Activated effector memory CD4-positive, alpha-beta T cell treated with anti-CD3 and anti-CD28 coated beads, Interleukin-2, amount 50 U/mL, for 16 hours (primary cell): ENCODE measurements around the gene USP8.
"Not testable (repeated sequence)": the region's sequence is repeated elsewhere in the genome, so short reads cannot be mapped to it uniquely, and the experiment has no call there.

Experiments
- DNase-seq: peaks from one replicate; pipeline ENCODE4 v3.0.0-alpha.2; 2020

Gene USP8

DNA sequence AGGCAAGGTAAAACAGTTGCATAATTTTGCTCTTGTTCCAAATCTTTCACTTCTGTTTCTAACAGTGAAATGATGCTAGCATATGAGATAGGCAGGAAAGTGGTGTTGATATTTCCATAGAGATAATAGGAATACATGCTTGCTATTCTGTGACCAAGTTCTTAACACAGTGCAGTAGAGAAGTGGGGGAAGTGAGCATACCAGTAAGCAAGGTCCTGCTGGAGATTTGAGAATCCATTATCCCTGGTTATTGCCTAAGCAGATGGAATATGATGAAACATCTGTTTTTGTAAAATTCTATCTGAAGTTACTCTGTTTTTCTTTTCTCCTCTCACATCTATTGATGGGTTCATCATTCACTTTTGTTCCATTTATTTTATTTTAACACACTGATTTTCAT, 28.7 kb downstream of the USP8 start:
- DNase-seq, result no peak

GRCh38 chr15:50458348-50459112, 34.3 kb downstream of the USP8 start:
- DNase-seq, result no peak

GRCh38 chr15:50463423-50464358, 39.5 kb downstream of the USP8 start:
- DNase-seq, result no peak

GRCh38 chr15:50471072-50471471, 46.9 kb downstream of the USP8 start:
- DNase-seq, result no peak

DNA sequence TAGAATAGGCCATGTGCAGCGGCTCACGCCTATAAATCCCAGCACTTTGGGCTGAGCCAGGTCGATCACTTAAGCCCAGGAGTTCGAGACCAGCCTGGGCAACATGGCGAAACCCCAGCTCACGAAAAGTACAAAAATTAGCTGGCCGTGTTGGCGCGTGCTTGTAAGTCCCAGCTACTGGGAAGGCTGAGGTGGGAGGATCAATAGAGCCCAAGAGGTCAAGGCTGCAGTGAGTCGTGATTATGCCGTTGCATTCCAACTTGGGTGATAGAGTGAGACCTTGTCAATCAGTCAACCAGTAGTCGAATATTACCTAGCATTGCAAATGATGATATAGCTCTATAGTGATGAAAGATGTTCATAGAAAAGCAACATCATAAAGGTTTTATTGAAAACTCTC, 51.9 kb downstream of the USP8 start:
- DNase-seq, result no peak

DNA sequence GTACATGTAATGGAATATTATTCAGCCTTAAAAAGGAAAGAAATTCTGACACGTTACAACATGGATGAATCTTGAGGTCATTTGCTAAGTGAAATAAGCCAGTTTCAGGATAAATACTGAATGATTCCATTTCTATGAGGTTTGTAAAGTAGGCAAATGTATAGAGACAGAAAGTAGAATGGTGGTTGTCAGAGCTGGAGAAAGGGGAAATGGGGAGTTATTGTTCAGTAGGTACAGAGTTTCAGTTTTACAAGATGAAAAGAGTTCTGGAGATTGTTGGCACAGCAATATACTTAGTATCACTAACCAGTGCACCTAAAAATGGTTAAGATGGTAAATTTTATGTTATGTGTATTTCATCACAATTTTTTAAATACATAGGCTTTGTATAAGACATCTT, 60.6 kb downstream of the USP8 start:
- no peak for DNase-seq

GRCh38 chr15:50485389-50485788, 61.2 kb downstream of the USP8 start:
- no peak for DNase-seq

GRCh38 chr15:50487287-50487686, 63.1 kb downstream of the USP8 start:
- no peak for DNase-seq

DNA sequence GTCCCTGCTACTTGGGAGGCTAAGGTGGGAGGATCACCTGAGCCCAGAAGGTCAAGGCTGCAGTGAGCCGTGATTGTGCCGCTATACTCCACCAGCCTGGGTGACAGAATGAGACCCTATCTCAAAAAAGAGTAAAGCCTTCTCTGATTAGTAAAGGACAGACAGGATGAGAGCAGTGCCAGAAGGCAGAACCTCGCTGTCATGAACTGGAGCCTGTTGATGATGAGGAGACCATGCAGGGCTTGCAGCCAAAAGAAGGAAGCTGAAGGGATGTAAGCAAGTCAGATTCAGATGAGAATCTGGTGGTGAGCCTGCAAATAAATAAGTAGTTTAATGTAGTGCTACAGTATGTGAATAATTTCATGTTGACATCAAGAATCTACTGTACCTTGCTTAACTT, 69.4 kb downstream of the USP8 start:
- DNase-seq, result no peak

- not testable (repeated sequence) for DNase-seq
Measured at GRCh38 chr15:50494547-50494946, 70.3 kb downstream of the USP8 start.

- no peak for DNase-seq
Measured at GRCh38 chr15:50496692-50497091, 72.5 kb downstream of the USP8 start.

- DNase-seq, result no peak
Measured at GRCh38 chr15:50500352-50500751, 76.1 kb downstream of the USP8 start.

DNA sequence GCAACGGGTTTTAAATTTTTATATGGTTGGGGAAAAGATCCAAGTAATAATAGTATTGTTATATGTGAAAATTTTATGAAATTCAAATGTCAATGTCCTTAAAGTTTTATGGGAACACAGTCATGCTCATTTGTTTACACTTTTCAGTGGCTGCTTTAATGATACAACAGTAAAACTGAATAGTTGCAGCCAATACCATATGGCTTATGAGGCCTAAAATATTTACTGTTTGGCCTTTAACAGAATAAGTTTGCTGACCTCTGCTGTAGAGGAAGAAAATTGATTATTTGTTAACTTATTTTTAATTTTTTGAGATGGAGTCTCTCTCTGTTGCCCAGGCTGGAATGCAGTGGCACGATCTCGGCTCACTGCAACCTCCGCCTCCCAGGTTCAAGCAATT, 77.6 kb downstream of the USP8 start:
- DNase-seq, result no peak

- no peak for DNase-seq
Measured at GRCh38 chr15:50503144-50503543, 78.9 kb downstream of the USP8 start.

GRCh38 chr15:50505656-50506055, 81.5 kb downstream of the USP8 start:
- DNase-seq, result not testable (repeated sequence)

DNA sequence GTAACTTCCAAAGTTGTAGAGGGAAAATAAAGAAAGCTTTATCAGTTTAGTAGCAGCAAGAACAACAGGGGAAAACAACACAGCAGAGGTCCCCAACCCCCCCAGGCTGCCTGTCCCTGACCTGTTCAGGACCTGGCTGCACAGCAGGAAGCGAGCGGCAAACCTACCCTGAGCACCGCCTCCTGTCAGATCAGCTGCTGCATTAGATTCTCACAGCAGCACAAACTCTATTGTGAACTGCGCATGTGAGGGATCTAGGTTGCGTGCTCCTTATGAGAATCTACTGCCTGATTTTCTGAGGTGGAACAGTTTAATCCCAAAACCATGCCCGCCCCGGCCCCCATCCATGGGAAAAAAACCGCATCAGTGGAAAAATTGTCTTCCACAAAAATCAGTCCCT, 81.9 kb downstream of the USP8 start:
- DNase-seq, result no peak

- DNase-seq, result no peak
Measured at GRCh38 chr15:50513001-50513400, 88.8 kb downstream of the USP8 start.

GRCh38 chr15:50519740-50520425, 95.7 kb downstream of the USP8 start:
- DNase-seq, result no peak

DNA sequence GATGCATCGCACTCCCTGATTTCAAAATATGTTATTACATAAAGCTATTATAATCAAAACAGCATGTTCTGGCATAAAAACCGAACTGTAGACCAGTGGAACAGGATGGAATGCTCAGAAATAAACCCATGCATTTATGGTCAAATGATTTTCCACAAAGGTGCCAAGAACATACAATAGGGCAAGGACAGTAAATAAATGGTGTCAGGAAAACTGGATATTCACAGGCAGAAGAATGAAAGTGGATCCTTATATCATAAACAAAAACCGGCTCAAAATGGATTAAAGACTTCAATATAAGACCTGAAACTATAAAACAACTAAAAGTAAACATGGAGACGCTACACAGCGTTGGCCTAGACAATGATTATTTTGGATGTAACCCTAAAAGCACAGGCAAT, 99.6 kb downstream of the USP8 start:
- no peak for DNase-seq

DNA sequence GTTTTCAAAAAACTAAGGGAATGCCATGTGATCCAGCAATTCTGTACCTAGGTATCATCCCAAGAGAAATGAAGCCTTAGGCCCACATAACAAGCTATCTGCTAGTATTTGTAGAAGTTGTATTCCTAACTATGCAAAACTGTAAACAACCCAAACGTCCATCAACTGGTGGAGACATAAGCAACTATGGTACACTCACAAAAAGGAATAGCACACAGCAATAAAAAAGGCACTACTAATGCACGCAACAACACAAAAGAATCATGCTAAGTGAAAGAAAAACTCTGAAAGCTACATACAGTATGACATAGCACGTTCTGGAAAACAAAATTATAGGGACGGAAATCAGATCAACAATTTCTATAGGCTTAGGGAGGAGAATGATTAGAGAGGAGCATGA, 107.0 kb downstream of the USP8 start:
- no peak for DNase-seq

DNA sequence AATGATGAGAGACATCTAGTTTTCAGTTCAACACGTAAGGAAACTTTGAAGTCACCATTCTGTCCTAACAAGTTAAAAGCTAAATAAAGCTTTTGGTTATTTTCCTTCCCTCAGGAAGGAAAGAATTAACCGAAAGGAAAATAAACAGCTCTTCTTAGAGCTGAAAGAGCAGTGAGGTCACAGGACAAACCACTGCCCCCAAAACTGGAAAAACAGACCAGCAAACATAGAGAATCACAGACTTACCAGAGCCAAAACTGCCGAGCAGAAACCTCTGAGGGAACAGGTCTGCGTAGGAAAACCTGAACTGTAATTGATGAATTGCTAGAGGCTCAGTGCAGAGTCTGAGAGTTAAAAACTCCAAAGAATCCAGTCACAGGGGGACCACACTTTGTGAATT, 107.6 kb downstream of the USP8 start:
- DNase-seq, result no peak

- DNase-seq, result no peak
Measured at GRCh38 chr15:50542887-50543210, 118.6 kb downstream of the USP8 start.

DNA sequence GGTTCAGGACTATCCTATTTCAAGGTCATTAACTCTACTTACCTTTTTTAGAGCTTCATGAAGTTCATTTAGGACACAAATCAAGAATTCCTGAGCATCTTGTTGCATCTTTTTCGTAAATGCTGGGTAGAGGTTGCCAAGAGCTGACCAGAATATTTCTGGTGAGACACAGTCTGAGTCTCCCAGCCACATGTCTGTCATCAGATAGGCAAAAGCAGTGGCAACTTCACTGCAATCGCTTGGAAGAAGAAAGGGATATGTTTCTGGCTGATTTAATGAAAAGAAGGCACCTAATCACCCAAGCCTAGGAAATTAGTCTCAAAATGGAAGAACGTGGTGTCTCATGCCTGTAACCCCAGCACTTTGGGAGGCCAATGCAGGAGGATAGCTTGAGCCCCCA, 119.4 kb downstream of the USP8 start:
- no peak for DNase-seq

DNA sequence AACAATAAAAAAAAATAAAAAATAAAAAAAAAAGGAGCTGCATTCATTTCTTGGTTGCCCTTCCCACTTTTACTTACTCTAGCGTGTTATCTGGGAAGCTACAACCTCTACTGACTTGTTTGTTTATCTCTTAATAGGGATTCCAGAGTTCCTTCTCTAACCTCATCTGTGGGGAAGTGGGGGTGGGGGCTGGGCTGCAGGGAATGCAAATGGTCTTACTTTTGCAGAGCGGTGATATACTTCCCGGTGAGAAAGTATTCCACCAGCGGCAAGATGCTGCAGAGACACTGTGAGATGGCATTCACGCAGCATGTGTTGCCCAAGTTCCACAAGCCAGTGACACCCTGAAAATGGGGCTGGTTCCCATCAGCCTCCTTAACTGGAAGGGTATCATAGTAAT, 120.2 kb downstream of the USP8 start:
- no peak for DNase-seq
